KOPT-K1 (cell line): Measurements from ENCODE around the gene FAM174C.
A peak's percentile ranks its signal among the peaks of the same experiment; 100 is the strongest.

Source experiments
- H3K27ac ChIP-seq: fragments of 200-600 bp; sonication (generic); 2 replicates; pipeline ENCODE4 v1.5.1; 2016; ENCODE audit warnings: antibody characterized with exemption, mild to moderate bottlenecking, low read depth, low read length; ENCODE audit not compliant: poor library complexity, severe bottlenecking
- H3K36me3 ChIP-seq: fragments of 200-600 bp; sonication (generic); 2 replicates; pipeline ENCODE4 v1.5.1; 2017; ENCODE audit warnings: antibody characterized with exemption, mild to moderate bottlenecking, low read length, moderate library complexity; ENCODE audit not compliant: insufficient read depth
- H3K9me3 ChIP-seq: fragments of 200-600 bp; sonication (generic); 2 replicates; pipeline ENCODE4 v1.5.1; 2017; ENCODE audit warnings: antibody characterized with exemption, low read length, mild to moderate bottlenecking; ENCODE audit not compliant: insufficient read depth, poor library complexity, severe bottlenecking

Gene FAM174C

DNA sequence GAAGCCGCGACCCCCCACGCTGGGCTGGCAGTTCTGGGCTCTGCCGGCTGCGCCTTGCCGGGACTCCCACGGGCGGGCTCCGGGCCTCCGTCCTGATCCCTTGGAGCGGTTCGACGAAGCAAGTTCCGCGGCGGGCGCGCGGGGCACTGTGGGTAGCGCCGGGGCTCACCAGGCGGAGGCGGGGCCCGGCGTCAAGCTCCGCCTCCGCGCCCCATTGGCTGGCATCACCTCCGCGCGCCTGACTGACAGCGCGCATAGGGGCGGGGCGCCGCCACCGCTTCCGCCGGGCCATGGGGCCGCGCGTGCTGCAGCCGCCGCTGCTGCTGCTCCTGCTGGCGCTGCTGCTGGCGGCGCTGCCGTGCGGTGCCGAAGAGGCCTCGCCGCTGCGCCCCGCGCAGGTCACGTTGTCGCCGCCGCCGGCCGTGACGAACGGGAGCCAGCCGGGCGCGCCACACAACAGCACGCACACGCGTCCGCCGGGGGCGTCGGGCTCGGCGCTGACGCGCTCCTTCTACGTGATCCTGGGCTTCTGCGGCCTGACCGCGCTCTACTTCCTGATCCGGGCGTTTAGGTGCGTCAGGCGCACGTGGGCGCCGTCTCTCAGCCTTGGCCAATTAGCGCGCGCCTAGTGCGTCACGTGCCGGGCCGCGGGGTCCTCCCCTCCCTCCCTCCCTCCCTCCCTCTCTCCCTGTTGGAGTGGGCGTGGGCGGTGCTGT is at the start of gene FAM174C:
Gene FAM174C, plus strand, starts transcription at position 271 of the 716 bp plus-strand sequence. Its CDS starts 20 bp downstream, at position 291.
- Histone ChIP-seq H3K9me3 (no peaks in the 10 kb centered on the region), H3K27ac (peak within 1 kb of the TSS; percentile 96), H3K36me3 (peaks cover 82% of the 10 kb centered on the region)

DNA sequence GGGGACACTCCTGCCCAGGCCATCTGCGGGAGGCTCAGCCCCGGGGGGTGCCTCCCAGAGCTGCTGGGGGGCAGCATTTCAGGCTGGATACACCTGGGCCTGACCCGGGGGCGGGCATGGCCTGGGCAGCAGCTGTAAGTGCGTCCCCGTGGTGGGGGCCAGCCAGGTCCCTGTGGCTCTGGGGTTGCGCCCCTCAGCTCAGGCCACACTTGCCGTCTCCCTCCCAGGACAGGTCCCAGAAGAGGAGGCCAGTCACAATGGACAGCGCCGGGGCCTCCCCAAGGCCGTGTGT is 49.2 kb upstream of the FAM174C start:
- Histone ChIP-seq H3K27ac (no peak overlapping the region), H3K36me3 (peaks cover 54% of the 10 kb centered on the region; the same call in 1 of the 2 replicates), H3K9me3 (no peaks in the 10 kb centered on the region)

DNA sequence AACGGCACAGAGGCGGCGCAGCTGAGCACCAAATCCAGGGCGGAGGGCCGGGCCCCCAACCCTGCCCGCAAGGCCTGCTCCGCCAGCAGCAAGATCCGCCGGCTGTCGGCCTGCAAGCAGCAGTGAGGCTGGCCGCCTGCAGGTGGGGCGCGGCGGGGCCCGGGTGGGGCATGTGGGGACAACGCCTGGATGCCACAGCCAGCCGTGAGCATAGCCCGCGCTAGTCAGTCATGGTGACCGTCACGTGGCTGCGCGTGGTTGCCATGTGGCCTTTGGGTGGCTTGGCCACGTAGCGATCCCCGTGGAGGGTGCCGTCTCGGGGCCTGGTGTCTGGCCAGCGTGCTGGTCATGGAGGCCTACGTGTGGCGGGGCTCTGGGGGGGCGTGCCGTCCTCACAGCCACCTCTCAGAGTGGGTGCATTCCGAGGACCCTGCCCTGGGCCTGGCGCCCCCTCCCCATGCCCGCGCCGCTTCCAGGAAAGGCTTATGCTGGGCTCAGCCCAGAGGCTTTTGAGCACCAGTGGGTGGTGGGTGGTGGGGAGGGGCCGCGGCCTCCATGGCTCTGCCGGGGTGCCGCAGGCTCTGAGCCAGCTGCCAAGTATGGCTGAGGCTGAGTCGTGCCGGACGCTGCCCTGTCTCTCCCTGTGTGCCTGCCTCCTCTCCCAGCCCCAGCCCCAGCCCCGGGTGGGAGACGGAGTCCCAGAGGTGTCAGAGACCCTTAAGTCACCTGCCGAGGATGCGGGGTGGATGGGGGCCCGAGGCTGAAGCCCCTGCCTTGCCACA is 48.6 kb upstream of the FAM174C start:
- no peak overlapping the region for H3K27ac ChIP-seq
- no peaks in the 10 kb centered on the region for H3K9me3 ChIP-seq
- peaks cover 48% of the 10 kb centered on the region; the same call in 1 of the 2 replicates for H3K36me3 ChIP-seq

DNA sequence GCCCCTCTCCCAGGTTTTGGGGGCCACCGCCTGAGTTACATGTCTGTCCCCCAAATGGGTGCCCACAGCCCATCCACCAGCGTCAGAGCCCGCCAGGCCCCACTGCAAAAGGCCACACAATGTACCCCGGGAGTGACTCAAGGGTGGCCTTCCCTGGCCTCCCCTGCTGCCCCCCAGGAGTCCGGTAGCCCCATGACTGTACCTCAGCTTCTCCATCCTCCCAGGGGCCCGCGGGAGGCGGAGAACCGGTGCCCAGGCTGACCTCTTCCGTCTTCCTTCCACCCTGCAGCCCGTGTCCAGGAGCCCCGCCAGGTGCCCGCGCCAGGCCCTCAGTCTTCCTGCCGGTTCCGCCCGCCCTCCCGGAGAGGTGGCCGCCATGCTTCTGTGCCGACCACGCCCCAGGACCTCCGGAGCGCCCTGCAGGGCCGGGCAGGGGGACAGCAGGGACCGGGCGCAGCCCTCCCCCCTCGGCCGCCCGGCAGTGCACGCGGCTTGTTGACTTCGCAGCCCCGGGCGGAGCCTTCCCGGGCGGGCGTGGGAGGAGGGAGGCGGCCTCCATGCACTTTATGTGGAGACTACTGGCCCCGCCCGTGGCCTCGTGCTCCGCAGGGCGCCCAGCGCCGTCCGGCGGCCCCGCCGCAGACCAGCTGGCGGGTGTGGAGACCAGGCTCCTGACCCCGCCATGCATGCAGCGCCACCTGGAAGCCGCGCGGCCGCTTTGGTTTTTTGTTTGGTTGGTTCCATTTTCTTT is 47.9 kb upstream of the FAM174C start:
- no peak overlapping the region for H3K27ac ChIP-seq
- no peaks in the 10 kb centered on the region for H3K9me3 ChIP-seq
- peaks cover 42% of the 10 kb centered on the region; the same call in 1 of the 2 replicates for H3K36me3 ChIP-seq

DNA sequence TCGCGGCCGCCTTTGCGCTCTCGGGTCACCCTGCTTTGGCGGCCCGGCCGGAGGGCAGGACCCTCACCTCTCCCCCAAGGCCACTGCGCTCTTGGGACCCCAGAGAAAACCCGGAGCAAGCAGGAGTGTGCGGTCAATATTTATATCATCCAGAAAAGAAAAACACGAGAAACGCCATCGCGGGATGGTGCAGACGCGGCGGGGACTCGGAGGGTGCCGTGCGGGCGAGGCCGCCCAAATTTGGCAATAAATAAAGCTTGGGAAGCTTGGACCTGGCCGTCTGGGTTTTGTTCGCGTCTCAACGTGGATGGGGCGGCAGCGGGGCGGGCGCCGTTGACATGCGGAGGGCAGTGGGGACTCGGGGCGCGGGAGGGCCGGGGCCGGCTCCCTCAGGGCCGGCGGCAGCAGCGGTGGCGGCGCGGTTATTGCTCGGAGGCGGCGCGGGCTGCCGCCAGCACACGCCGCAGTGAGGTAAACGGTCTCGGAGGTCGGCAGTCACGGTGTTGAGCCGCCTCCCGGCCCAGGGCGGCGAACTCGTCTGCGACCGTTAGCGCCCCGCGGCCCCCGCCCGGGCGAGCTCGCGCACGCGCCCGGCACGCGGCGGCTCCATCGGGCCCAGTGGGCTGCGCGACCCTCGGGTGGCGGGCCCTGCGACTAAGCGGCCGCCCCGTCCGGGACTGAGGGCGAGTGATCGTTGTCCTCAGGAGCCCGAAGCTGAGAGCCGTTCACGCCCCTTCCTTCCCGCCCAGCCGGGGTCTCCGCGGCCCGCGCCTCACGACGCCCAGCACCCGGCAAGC is 47.0 kb upstream of the FAM174C start:
- Histone ChIP-seq H3K9me3 (no peaks in the 10 kb centered on the region), H3K27ac (no peak overlapping the region), H3K36me3 (peaks cover 33% of the 10 kb centered on the region; the same call in 1 of the 2 replicates)

DNA sequence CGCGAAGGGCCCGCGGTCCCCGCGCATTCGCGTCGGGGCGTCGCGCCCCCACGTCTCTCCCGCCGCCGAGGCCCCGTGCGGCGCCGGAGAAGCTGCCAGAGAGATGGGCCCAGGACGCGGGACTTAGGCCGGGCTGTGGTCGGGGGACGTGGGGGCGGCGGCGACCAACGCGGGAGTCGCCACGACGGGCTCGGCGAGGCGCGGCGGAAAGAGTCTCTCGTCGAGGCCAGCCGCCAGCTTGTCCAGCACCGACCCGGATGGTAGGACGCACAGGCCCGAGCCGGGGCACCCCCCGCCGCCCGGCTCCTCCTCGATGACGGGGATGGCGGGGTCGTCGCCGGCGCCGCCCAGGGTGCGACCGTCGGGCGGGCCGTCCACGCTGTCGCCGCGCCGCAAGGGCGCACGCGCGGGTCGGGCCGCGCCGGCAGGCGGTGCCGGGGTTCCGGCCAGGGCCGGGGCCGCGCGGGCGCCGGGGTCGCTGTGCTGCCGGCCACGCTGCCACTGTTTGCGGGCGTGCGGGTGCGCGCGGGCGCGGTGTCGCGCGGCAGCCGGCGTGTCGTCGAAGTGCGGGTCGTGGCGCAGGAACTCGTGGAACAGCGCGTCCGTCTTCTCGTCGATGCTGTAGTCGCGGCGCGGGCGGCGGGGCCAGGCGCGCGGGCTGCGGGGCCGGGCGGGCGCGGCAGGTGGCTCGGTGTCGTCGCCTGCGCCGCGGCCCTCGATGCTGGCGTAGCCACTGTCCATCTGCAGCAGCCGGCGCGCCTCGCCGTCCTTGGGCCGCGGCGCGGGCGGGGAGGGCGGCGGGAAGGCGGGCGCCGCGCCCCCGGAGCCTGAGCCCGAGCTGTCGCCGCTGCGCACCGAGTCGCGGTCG is 46.0 kb upstream of the FAM174C start:
- H3K9me3 ChIP-seq, result no peaks in the 10 kb centered on the region
- H3K36me3 ChIP-seq, result peaks cover 25% of the 10 kb centered on the region; the same call in 1 of the 2 replicates

DNA sequence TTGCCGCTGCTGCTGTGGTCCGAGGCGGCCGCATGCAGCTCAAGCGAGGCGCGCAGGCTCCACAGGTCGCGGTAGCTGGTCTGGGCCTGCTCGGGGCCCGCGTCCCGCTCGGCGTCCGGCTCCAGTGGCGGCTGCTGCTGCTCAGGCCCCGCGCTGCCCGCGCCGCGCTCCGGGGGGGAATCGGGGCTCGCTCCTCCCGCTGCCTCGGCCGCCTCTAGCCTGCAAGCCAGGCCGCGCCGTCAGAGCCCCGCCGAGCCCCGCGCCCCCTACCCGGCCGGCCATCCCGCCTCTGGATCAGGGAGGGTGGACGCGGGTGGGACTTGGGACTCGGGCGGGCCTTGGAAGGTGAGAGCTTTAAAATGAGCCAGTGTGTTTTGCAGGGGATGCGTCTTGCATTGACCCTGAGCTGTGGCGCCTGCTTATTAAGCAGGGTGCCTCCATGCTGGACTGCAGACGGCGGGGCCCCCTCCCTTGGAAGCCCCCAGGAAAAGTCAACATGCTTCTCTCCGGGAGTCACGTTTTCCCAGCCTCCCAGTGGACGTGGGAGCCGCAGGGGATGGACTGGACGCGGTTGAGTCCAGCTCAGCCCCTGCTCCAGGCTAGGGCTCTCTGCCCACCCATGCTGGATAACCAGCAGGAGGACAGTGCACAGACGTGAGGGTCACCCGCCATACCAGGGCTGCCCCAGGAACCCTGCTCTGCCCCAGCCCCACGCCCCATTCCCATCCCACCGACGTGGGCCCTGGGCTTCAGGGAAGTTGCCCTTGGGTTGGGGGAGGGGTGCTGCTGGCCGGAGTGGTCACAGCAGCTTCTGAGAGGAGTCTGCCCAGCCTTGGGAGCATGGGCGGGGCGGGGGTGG is 45.2 kb upstream of the FAM174C start:
- Histone ChIP-seq H3K9me3 (no peaks in the 10 kb centered on the region), H3K36me3 (peaks cover 19% of the 10 kb centered on the region; the same call in 1 of the 2 replicates), H3K27ac (no peak overlapping the region)

More for the DNA sequence above, 46.0 kb upstream of the FAM174C start:
- no peak overlapping the region for H3K27ac ChIP-seq

DNA sequence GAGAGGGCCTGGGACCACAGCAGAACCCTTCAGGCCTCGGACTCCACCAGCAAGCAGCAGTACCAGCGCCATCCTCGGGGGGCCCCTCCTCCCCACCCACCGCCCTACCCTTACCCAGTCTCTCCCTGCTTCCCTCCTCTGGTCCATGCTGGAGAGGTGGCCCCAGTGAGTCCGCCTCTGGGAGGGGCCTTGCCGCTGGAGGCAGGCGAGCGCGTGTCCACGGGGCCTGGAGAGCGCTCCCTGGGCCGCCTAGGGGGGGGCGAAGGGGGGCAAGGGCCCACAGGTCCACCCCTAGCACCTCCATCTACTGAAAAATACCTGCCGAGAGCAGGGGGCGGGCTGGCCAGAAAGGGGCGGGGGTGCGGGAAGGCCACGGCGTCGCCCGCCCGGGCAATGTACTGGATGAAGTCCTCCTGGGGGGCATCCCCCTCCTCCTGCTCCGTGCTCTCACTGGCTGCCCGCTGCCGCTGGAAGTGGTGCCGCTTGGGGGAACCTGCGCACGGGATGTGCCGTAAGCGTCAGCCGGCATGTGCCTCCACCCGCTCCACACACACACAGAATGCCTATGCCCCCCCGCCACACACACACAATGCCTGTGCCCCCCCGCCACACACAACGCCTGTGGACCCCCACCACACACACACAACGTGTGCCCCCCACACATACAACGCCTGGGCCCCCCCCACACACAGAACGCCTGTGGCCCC is 44.4 kb upstream of the FAM174C start:
- H3K36me3 ChIP-seq, result peaks cover 17% of the 10 kb centered on the region; the same call in 1 of the 2 replicates
- no peaks in the 10 kb centered on the region for H3K9me3 ChIP-seq
- H3K27ac ChIP-seq, result no peak overlapping the region

DNA sequence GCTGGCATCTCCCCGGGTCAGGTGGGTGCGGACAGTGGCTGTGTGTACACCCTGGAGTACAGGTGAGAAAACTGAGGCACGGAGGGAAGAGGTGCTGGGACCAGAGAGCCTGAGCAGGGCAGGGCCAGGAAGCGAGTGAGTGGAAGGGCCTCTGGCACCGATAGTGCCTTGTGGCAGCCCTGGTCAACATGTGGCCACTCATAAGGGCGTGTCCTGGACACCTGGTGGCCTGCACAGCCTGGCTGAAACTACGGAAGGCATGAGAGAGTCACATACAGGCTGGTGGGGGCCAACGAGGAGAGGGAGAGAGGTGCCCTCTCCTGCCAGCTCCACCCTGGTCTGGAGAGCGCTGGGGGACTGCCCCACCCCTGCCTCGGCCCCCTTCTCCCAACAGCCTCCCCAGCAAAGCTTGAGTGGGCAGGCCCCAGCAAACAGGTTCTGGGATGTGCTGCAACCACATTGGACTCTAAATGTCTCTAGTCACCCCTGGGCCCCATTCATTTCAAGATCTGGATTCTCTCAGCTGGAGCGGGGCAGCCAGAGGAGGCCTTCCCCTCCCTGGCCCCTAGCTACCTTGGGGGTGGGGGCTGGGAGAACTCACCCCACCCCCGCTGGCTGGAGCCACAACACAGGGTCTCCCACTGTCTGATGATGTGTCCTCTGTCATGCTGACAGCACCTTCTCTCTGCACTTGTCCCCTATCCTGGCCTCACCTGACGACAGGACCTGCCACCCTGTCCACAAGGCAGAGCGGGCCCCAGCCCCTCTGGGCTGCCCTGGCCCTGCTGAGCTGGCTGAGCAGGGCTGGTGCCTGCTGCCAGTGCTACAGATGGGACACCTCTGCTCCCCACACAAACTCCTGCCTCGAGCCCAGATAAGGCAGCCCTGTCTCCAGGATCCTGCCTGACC is 43.3 kb upstream of the FAM174C start:
- Histone ChIP-seq H3K27ac (no peak overlapping the region), H3K36me3 (peaks cover 7% of the 10 kb centered on the region; the same call in 1 of the 2 replicates), H3K9me3 (no peaks in the 10 kb centered on the region)

DNA sequence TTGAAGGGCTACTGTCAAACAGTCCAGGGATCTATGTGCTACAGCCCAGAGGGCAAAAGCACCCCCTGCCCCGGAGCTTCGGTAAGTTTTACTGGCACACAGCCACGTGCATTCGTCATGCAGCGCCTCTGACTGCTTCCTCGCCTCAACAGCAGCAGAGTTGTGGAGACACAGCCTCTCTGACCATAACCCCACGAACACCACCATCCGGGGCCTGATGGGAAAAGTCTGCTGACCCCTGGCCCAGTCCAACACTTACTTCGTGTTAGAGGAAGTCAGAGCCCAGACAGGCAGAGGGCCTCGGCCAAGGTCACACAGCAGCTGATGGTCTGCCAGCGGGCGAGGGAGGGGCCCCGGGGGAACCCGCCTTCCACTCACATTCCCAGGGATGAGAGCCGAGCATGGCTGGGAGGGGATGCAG is 42.7 kb upstream of the FAM174C start:
- Histone ChIP-seq H3K27ac (no peak overlapping the region), H3K9me3 (no peaks in the 10 kb centered on the region), H3K36me3 (0 out of 2 replicates have a peak, but pooled peaks cover under 1% of the 10 kb centered on the region)

DNA sequence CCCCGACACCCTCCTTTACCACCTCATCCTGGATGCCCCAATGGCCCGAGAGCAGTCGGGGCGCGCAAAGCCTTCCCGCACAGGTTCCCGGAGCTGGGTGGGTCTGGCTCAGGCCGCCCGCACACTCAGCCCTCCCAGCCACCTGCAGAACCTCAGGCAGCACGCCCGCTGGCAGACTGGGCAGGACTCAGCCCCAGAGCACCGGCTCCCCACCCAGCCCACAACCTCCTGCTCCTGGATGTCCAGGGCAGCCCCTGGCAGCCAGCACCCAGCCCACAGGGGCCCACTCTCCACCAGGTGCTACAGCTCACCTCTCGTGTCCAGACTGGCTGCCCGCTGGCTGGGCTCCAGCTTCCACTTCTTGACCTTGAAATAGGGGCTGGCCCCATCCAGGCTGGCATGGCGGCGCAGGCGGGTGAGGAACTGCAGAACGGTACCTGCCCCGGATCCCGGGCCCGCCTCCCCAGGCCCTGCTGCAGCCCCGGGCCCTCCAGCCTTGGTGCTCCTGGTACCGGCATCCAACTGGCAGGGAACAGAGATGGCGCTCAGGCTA is 42.1 kb upstream of the FAM174C start:
- no peak overlapping the region for H3K27ac ChIP-seq
- no peaks in the 10 kb centered on the region for H3K36me3 ChIP-seq
- H3K9me3 ChIP-seq, result no peaks in the 10 kb centered on the region
